Pancreas (tissue), 10 donors: ENCODE data around the gene AUTS2. TPM values are rescaled to one million over a fixed set of nuclear protein-coding genes. Genes with fewer than 3 reads are reported as not detected.

Source experiments
- ATAC-seq, 4 donors: fragments of 200-7000 bp; cut with Tn5 transposase; one replicate each; pipeline versions ENCODE4 v1.8.0 to v1.9.1; 2020; ENCODE audit warnings: mild to moderate bottlenecking in 4 of 4, moderate library complexity in 4 of 4
- DNase-seq, 6 donors: peaks; one replicate each; pipeline ENCODE4 v3.0.0-alpha.2; 2020
- FAIRE-seq: peaks from 2 replicates; lab custom pipeline; 2012; peaks lifted over from hg19 to GRCh38; lab: Jason Lieb, UNC
- H3K27ac ChIP-seq, 4 donors: fragments of 200-600 bp; sonication (generic); 1 replicate in 3 of 4; 2 replicates in 1 of 4; pipeline versions ENCODE4 v1.5.0 to v1.8.0; 2020
- H3K27me3 ChIP-seq, 4 donors: fragments of 200-600 bp; one replicate each; pipeline ENCODE4 v1.8.0; 2021
- H3K36me3 ChIP-seq, 3 donors: fragments of 200-600 bp; sonication (generic) in 1 of 3; one replicate each; pipeline versions ENCODE4 v1.5.0 to v1.8.0; 2020 to 2021
- H3K4me1 ChIP-seq, 3 donors: fragments of 200-600 bp; one replicate each; pipeline ENCODE4 v1.8.0; 2021
- H3K4me3 ChIP-seq, 4 donors: fragments of 200-600 bp; sonication (generic) in 2 of 4; one replicate each; pipeline versions ENCODE4 v1.5.0 to v1.8.0; 2020 to 2021
- H3K9me3 ChIP-seq, 4 donors: fragments of 200-600 bp; one replicate each; pipeline ENCODE4 v1.8.0; 2021
- CTCF ChIP-seq, 4 donors: fragments of 200-600 bp; sonication (generic) in 3 of 4; IDR thresholded peaks; one replicate each; pipeline versions ENCODE4 v1.5.0 to v1.8.0; 2021; ENCODE audit warnings: antibody characterized with exemption in 4 of 4
- WGBS, 2 donors: extraction: QIAGEN DNeasy Blood & Tissue Kit; methylation state at CpG; one replicate each; pipeline ENCODE4 v1.1.7; 2013; 5-methylcytosine and 5-hydroxymethylcytosine counted together
- intact Hi-C, 3 donors: fragments of 100-400 bp; cut with DNase I; formaldehyde crosslinking; loops; one replicate each; pipeline versions ENCODE4 v1.11.1 to v1.14.2; 2022
- polyA plus RNA-seq, 2 donors: library from polyadenylated mRNA; stranded (reverse); fragments of 200-250 nt; gene quantifications; one replicate each; pipeline ENCODE4 v1.2.3, GENCODE V29; 2013
- total RNA-seq, 6 donors: library from RNA; stranded (reverse); fragmentation: NEBNext Ultra II Directional in 4 of 6; extraction: Animal tissue kit (Norgen Biotek cat#: 25700) in 4 of 6; gene quantifications; one replicate each; pipeline versions ENCODE4 v1.2.1 to v1.2.4, GENCODE V29; 2021 to 2023
- donor health status: healthy with polysubstance abuse.
- donor health status: DM: no; HTN: no; CAD: no; lungs with moderate emphysema.
- donor health status: DM: no; HTN: no; CAD: no.
- donor health status: control.
- donor health status: control.
- donor health status: Bipolar disorder and iron deficiency.
- donor health status: DM: yes; HTN: yes; CAD: no.
- donor health status: DM: no; HTN: no; CAD: no.
- donor health status: DM: no; HTN: no; CAD: no.
- donor health status: DM: yes; HTN: yes; CAD: no.

AUTS2 gene
- total and polyA plus RNA-seq, 8 donors = 5.8 to 16.8 (median 9.9) TPM

GRCh38 chr7:70152313-70152712 is 554.0 kb downstream of the AUTS2 start:
- H3K4me3 ChIP-seq = no peak overlapping the region
- no peaks in the 10 kb centered on the region for H3K9me3 ChIP-seq
- H3K4me1 ChIP-seq = no peaks in the 10 kb centered on the region
- ATAC-seq (no peak), DNase-seq (no peak), FAIRE-seq (no peak)
- H3K27me3 ChIP-seq = no peaks in the 10 kb centered on the region
- H3K27ac ChIP-seq = no peak overlapping the region
- H3K36me3 ChIP-seq = no peaks in the 10 kb centered on the region
- intact Hi-C loops = no loop called here
- 56 to 64% methylated on average over 1 of the region's 1 CpG for WGBS, 2 donors
- TF ChIP-seq CTCF (IDR thresholded peaks at IDR 0.05) = no peak

GRCh38 chr7:70153933-70154332 is 555.7 kb downstream of the AUTS2 start:
- ATAC-seq = no peak
- TF ChIP-seq CTCF (IDR thresholded peaks at IDR 0.05) = no peak
- no peak for DNase-seq
- H3K4me3 ChIP-seq = no peak overlapping the region
- no peaks in the 10 kb centered on the region for H3K4me1 ChIP-seq
- no peak overlapping the region for H3K27ac ChIP-seq
- intact Hi-C loops = no loop called here
- WGBS, 2 donors = 77 to 81% methylated on average over 1 of the region's 1 CpG
- H3K27me3 ChIP-seq = no peaks in the 10 kb centered on the region
- no peaks in the 10 kb centered on the region for H3K9me3 ChIP-seq
- no peaks in the 10 kb centered on the region for H3K36me3 ChIP-seq
- no peak for FAIRE-seq

- Histone ChIP-seq H3K36me3 (no peaks in the 10 kb centered on the region), H3K9me3 (no peaks in the 10 kb centered on the region), H3K4me1 (no peaks in the 10 kb centered on the region), H3K4me3 (no peak overlapping the region), H3K27ac (no peak overlapping the region), H3K27me3 (no peaks in the 10 kb centered on the region)
- DNase-seq = no peak
- intact Hi-C loops = no loop called here
- no peak for ATAC-seq
- 80 to 81% methylated on average over 3 of the region's 3 CpGs for WGBS, 2 donors
- no peak for TF ChIP-seq CTCF (IDR thresholded peaks at IDR 0.05)
- FAIRE-seq = no peak
Measured at GRCh38 chr7:70154521-70155180, 556.4 kb downstream of the AUTS2 start.

DNA sequence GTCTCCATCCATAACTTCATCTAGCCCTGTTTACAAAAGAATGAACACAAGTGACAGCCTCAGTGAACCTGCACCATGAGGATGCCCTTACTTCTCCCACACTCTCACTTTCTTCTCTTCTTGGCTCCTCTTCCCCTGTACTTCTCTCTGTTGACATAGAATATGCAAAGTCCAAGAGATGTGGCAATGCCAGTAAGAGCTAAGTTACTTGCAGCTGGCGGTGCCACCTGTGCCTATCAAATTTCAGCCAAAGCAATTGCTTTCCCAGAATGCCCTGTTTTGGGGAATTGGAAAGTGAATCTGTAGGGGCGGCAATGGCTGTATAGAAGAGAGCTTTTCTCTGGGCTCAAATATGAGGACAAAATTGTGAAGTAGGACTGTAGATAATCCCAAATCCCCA is 557.8 kb downstream of the AUTS2 start:
- 82% methylated on average over 2 of the region's 2 CpGs for WGBS, 2 donors
- Histone ChIP-seq H3K9me3 (no peaks in the 10 kb centered on the region), H3K27me3 (peaks cover 0 to 4% (median 0%) of the 10 kb centered on the region in 4 donors), H3K36me3 (no peaks in the 10 kb centered on the region), H3K4me1 (no peaks in the 10 kb centered on the region), H3K27ac (no peak overlapping the region), H3K4me3 (no peak overlapping the region)
- TF ChIP-seq CTCF (IDR thresholded peaks at IDR 0.05) = no peak
- FAIRE-seq (no peak), DNase-seq (no peak), ATAC-seq (no peak)
- intact Hi-C loops = no loop called here

DNA sequence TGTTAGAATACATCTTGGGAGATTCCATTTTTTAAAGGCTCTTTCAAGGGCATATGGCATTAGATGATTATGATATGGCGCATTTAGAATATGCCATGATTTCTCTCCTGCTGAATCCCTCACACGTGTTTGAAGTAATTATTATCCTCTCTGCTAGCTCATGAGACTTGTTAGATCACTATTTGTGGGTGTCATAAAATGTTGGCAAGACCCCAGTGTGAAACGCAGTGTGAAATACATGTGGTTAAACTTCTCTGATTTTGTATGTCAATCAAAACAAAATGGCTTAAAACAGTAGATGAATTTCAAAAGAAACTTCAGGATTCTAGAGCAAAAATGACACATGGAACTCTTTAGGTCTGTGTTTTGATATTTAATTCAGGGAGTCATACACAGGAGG is 560.8 kb downstream of the AUTS2 start:
- Histone ChIP-seq H3K27me3 (peaks cover 0 to 4% (median 0%) of the 10 kb centered on the region in 4 donors), H3K27ac (no peak overlapping the region), H3K36me3 (no peaks in the 10 kb centered on the region), H3K4me1 (no peaks in the 10 kb centered on the region), H3K4me3 (no peak overlapping the region), H3K9me3 (no peaks in the 10 kb centered on the region)
- FAIRE-seq = no peak
- no peak for ATAC-seq
- TF ChIP-seq CTCF (IDR thresholded peaks at IDR 0.05) = no peak
- intact Hi-C loops = no loop called here
- no peak for DNase-seq
- WGBS, 2 donors = 46 to 54% methylated on average over 3 of the region's 3 CpGs
